Left cardiac atrium (tissue), 4 donors: Measurements from ENCODE around the gene PPIL3. TPM values are rescaled to one million over a fixed set of nuclear protein-coding genes. Genes with fewer than 3 reads are reported as not detected.

Experiments
- ATAC-seq, 2 donors: fragments of 200-7000 bp; cut with Tn5 transposase; one replicate each; pipeline ENCODE4 v1.9.1; 2020; ENCODE audit warnings: mild to moderate bottlenecking in 2 of 2, moderate library complexity in 2 of 2
- DNase-seq: peaks from one replicate; pipeline ENCODE4 v3.0.0-alpha.2; 2020
- intact Hi-C, 2 donors: fragments of 100-400 bp; cut with DNase I; formaldehyde crosslinking; loops; one replicate each; pipeline versions ENCODE4 v1.14.1 to v1.15.1; 2022 to 2023
- total RNA-seq, 2 donors: library from RNA; stranded (reverse); fragmentation: NEBNext Ultra II Directional; extraction: Animal tissue kit (Norgen Biotek cat#: 25700); gene quantifications; one replicate each; pipeline ENCODE4 v1.2.1, GENCODE V29; 2021
- donor health status: DM: no; HTN: yes; CAD: no.
- donor health status: DM: no; HTN: yes; CAD: no; lungs with severe emphysema.
- donor health status: DM: yes; HTN: yes; CAD: no.
- donor health status: Dilated cardiomyopathy.

The PPIL3 gene
- total RNA-seq, 2 donors from 2014 or later, result 22.6 to 25.9 TPM

DNA sequence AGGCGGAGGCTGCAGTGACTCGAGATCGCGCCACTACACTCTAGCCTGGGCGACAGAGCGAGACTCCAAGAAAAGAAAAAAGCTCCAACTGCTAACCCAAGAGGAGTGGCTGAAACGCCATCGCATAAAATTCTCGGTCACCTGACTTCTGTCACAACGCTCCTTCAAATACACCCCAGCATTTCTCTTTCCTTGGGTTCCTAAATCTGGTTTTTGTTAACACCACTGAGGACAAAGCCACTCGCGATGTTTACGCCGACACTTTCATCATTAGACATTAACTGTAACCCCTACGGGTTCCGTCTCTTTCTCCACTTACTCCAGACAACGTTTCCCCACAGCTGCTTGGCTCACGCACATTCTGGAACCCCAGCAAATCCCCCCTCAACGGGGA lies 25.1 kb downstream of the PPIL3 start:
- ATAC-seq (peak; percentile 5 to 6), DNase-seq (no peak)
- intact Hi-C loops, result no loop called here

DNA sequence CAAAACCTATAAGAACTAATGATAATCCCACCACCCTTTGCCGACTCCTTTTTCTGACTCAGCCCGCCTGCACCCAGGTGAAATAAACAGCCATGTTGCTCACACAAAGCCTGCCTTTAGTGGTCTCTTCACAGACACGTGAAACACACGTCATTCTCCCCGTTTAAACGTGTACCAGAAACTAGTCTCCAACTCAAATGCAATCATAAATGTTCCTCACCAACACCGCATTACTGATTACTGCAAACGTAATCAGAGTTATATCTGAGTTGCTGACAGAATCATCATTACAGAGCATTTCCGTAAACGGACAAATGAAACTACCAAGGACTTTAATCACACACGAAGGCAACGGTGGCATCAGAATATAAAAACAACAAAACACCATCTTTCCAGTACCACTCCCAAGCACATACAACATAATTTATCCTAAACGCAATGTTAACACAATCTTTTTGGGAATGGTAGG lies 26.3 kb downstream of the PPIL3 start:
- DNase-seq (no peak), ATAC-seq (no peak)
- intact Hi-C loops, result no loop called here

DNA sequence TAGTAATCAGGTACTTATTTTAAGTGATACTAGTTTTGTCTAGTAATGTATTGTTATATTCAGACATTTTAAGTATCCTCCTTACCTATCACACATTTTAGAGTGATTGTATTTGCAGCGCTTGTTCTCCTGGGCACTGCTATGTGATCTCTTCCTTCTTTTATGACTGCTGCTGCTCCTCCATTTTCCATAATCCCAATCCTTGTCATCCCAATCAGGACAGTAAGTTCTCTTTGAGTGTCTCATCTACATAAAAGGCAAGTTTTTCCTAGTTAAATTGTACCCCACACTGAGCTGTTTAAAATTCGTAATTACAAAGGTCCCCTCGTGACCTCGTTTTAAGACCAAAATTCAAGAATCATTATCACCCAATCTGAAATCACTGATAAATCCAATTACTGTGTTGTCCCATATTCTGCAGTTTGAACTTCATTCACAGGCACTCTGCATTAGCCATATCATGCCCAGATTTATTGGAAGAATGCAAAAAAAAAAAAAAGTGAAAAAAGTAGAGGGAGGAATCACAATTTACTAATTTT lies 27.2 kb downstream of the PPIL3 start:
- intact Hi-C loops, result no loop called here
- ATAC-seq, result no peak

DNA sequence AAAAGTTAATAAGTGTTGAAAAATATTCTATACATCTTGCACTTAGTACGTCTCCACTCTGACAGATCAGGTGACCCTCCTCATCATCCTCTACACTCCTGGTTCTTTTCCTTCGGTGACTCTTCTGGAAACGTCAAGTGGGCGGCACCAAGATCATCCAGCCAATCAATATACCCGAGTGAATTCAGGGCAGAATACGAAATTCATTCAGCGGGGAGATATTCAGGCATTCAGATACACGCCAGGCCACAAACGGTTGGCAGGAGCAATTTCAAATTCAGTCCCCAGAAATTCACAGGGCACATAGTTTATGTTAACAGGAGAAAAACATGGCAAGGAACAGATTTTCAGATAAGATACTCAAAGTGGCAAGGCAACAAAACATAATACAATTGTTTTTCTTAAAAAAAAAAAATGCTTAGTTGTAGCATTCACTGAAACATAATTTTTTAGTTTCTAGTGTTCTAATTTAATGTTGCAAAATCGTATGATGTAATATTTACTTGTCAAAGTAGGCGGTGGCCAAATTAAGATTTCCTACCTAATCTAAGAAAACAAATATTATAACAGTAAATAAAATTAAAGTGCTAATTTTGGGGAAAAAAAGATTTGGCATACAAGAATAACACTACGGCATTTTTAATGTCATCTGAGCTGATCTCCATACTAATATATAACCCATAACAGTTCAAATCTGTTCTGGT lies 28.6 kb downstream of the PPIL3 start:
- DNase-seq (peak; percentile 48), ATAC-seq (no peak)
- intact Hi-C loops, result no loop called here

More for the DNA sequence above, 27.2 kb downstream of the PPIL3 start:
- DNase-seq, result no peak

DNA sequence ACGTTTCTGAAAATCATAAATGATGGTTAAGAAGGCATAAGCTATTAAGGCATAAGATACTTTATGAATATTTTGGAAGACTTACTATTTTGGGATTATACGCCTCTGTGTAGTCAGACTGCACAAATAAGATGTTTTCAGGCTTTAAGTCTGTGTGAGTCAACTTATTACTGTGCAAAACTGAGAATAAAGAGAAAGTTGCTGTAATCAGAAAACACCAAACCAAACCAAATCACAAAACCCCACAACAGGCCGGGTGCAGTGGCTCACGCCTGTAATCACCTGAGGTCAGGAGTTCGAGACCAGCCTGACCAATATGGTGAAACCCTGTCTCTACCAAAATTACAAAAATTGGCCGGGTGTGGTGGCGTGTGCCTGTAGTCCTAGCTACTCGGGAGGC lies 32.1 kb downstream of the PPIL3 start:
- DNase-seq (no peak), ATAC-seq (no peak)
- intact Hi-C loops, result no loop called here

DNA sequence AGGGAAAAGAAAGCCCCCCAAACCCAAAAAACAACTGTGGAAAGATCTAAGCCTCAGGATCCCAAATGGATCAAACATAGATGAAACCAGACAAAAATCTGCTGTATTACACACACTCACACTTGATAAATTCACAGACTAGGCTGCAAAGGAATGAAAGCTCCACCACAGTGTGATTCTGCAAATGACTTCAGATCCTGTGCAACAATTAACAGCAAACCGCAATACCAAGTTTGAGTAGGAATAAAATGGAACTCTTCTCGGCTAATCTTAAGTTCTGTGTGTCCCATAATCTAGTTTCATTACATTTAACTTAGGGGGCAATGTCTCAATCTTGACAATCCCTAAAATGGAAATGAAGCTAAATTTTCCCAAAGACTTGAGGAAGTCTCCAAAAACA lies 36.3 kb downstream of the PPIL3 start:
- intact Hi-C loops, result loop anchor here in 1 of 2 donors (5.0 kb wide), 1 partner anchor 35 kb away; no protein-coding TSS in a partner anchor
- ATAC-seq (no peak), DNase-seq (no peak)

DNA sequence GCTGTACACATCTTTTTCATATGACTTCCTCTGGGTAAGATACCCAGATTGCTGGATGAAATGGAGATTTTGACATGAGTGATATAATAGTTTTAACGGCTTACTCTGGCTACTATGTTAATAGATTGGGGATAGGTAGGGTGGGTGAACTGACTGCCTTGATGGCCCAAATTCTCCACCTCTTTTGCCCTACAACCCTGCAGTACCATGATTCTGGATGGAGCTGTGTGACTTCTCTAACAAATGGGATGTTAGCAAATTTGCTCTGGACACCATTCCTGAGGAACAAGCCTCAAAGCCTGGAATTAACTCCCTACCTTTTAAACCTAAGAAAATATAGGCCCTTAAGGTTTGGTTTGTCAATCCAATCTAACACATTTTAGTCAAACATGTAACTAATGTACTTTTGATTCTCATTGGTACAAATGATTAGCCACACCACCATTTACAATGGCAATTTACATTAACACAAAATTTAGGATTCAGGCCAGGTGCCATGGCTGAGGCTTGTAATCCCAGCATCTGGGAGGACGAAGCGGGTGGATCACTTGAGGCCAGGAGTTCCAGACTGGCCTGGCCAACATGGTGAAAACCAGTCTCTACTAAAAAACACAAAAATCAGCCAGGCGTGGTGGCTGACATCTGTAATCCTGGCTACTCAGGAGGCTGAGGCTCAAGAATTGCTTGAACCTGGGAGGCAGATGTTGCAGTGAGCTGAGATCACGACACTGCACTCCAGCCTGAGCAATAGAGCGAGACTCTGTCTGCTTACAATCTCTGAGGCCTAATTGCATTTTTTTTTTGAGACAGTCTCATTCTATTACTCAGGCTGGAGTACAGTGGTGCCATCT lies 37.3 kb downstream of the PPIL3 start:
- DNase-seq, result no peak
- no peak for ATAC-seq
- intact Hi-C loops, result loop anchor here in 1 of 2 donors (5.0 kb wide), 1 partner anchor 34 kb away; no protein-coding TSS in a partner anchor

DNA sequence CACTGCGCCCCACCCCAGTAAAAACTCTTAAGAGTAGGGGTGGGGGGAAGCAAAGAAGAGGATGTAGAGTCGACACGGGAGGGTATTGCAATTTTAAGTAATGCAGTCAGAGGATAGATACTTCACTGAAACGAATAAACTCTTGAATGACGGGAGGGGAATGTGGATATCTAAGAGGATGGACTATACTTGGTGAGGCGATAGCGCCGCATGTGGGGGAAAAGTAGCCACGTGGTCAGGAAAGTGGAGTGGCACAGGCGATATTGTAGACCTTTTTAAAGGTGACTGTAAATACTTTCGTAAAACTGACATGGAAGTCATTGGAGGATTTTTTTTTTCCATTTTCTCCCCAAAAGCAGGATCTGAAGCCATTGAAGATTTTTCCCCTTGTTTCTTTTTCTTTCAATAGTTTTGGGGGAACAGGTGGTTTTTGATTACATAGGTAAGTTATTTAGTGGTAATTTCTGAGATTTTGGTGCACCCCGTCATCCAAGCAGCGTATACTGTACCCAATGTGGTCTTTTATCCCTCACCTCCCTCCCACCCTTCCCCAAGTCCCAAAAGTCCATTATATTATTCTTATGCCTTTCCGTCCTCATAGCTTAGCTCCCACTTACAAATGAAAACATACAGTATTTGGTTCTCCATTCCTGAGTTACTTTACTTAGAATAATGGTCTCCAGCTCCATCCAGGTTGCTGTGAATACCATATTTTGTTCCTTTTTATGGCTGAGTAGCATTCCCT lies 38.2 kb downstream of the PPIL3 start:
- intact Hi-C loops, result loop anchor here in 1 of 2 donors (5.0 kb wide), 1 partner anchor 33 kb away; no protein-coding TSS in a partner anchor
- peak; percentile 21 to 41 for ATAC-seq

DNA sequence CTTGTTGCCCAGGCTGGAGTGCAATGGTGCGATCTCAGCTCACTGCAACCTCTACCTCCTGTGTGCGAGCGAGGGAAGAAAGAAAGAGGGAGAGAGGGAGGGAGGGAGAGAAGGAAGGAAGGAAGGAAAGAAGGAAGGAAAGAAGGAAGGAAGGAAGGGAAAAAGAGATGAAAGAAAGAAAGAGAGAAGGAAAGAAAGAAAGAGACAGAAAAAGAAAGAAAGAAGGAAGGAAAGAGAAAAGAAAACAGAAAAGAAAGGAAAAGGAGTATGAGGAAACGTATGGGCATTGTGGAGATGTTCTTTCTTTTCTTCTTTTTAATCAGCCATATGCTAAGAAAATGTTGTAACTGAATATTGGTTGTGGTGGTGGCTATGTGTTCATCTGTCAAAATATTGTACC lies 40.9 kb downstream of the PPIL3 start:
- intact Hi-C loops, result no loop called here

More for the DNA sequence above, 38.2 kb downstream of the PPIL3 start:
- DNase-seq, result no peak

DNA sequence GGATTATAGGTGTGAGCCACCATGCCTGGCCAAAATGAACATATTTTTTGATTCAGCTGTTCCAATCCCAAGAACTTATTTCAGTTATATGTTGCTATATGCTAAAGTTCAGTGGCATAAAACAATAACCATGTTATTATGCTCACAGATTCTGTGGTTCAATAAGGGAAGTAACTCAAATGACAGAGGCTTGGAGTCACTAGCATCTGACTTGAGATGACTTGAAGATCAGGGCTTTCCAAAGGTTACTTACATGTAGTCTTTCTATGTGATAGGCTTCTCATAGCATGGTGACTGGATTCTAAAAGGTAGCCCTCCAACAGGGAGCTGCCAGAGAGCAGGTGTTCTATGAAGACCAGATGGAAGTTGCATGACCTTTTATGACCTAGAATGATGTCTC lies 41.6 kb downstream of the PPIL3 start:
- intact Hi-C loops, result no loop called here
- DNase-seq, result no peak
- ATAC-seq, result no peak

More for the DNA sequence above, 40.9 kb downstream of the PPIL3 start:
- DNase-seq, result no peak
- ATAC-seq, result no peak

DNA sequence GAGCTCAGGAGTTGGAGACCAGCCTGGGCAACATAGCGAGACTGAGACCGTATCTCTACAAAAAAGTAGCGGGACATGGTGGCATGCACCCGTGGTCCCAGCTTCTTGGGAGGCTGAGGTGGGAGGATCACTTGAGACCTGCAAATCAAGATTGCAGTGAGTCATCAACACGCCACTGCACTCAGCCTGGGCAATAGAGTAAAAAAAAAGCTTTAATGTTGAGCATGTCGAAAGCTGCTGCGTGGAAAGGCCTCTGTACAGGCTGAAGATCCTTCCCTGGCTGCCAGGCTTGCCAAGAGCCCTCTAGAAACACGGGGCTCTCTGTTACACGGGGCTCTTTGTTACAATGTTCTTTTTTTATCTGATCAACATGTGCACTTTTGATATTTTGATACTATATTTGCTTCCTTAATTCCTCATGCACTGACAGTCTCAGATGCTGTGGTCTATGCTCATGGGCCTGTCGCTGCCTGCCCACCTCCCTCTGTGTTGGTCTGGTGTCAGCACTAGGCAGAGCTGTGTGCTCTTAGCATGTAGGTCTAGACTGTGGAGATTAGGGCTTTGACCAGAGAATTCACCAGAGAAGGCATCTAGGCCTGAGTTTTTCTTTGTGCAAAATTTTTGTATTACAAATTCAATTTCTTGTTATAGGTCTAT lies 43.1 kb downstream of the PPIL3 start:
- DNase-seq, result no peak
- intact Hi-C loops, result no loop called here
- no peak for ATAC-seq

DNA sequence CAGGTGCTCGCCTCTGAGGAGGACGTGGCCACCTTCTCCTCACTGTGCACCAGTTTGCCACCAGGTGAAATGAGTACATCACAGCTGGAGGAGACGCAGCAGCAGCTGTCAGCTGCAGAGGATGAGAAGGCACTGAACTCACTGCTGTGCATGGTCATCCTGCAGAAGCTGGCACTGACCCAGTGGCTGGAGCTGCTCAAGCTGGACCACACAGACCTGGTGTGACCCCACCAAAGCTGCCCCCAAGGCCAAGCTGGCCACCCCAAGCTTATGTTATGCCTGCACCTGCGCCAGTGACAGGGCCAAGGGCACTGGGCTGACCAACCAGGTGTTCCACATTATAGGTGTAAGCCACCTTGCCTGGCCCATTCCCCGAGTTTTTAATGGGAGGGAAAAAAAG lies 43.7 kb downstream of the PPIL3 start:
- intact Hi-C loops, result no loop called here
- no peak for DNase-seq
- ATAC-seq, result no peak

DNA sequence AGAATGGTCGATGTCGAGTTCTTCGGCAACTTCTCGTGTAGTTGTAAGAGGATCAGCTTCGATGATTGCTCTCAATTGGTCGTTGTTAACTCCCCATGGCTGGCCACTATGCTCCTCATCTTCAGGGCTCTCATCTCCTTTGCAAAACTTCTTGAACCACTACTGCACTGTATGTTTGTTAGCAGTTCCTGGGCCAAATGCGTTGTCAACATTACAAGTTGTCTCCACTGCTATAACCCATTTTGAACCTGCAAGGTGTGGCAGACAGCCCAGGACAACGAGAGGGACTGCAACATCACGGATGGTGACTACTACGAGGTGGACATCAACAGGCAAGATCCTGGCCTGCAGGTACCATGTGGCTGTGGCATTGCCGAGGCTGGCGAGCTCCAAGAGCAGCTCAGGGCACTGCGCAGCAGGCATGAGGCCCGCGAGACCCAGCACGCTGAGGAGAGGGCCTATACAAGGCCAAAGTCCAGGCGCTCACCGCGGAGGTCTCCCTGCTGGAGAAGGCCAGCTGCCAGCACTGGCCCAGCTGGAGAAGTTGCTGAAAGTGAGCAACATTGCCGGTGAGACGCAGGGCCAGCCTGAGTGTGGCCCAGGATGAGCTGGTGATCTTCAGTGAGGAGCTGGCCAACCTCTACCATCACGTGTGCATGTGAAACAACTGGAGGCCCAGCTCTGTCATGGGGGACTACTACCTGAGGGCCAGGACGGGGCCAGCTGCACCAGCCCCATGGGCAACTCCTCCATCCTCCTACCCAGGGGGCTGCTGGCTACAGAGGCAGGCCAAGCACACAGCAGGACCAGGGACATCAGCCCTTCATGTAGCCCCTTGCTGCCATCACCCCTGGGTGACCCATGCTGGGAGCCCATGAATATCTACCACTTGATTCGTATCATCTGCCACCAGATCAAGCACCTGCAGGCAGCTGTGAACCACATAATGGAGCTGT lies 44.6 kb downstream of the PPIL3 start:
- ATAC-seq (no peak), DNase-seq (no peak)
- intact Hi-C loops, result no loop called here

DNA sequence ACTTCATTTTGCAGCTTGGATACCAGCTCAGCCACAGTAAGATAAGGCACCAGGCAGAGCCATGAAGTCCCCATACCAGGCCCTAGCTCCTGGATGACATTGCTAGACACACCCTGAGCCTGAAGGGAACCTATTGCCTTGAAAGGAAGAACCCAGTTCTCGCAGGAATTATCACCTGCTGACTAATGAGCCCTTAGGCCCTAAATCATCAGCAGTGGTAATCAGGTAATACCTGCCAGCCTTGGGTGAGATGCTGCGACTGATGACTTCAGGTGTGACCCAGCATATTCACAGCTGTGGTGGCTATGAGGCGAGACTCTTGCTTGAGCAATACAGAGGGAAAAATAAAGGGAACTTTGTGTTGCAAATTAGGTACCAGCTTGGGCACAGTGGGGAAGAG lies 49.4 kb downstream of the PPIL3 start:
- DNase-seq, result no peak
- intact Hi-C loops, result no loop called here
- ATAC-seq, result no peak

DNA sequence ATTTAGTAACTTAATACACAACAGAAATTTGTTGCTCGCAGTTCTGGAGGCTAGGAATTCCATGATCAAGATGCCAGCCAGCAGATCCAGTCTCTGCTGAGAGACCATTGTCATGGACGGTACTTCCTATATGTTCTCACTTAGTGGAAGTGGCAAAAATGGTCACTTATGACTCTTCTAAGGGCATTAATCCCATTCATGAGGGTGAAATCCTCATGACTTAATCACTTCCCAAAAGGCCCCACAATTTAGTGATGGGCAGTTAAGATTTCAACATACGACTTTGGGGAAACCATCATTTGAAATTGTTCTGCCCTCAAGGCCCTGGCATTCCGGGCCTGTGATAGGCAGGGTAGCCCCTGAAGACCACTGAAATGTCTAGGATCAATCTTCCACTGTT lies 54.2 kb downstream of the PPIL3 start:
- DNase-seq (no peak), ATAC-seq (no peak)
- intact Hi-C loops, result no loop called here

DNA sequence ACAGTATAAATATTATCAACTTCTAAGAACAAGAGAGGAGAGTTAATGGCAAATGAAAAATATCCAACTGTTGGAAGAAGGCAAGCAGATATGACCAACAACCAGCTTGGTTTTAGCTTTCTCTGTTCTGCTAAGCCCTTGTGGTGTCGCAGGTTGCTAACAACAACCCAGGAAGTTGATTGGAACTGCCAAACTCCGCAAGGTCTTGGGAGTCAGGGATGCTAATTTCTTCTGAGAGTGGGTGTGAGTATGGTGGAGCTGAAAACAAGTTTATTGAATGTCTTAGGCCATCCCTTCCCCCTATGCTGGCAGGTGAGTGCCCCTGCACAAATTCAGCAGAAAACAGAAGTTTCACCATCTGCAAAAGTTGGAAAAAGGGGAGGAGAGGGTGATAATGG lies 59.6 kb downstream of the PPIL3 start:
- no peak for ATAC-seq
- intact Hi-C loops, result no loop called here

DNA sequence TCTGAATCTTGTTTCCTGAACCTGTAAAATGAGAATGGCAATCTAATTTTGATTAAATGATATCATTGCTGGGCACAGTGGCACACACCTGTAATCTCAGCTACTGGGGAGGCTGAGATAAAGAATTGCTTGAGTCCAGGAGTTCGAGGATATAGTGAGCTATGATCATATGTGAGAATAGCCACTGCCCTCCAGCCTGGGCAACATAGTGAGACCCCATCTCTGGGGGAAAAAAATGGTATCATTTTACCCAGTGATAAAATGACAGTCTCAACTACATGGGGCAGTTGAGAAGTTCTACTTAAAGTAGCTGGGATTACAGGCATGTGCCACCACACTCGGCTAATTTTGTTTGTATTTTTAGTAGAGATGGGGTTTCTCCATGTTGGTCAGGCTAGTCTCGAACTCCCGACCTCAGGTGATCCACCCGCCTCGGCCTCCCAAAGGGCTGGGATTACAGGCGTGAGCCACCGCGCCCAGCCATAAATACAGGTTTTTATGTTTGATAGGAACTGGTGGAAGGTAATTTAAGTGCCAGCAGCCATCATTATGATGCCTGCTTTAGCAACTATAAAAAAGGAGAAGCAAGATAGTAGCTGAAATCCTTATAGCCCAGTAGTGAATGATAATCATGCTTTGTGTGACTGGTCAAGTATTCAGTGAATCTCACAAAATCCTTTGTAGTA lies 60.2 kb downstream of the PPIL3 start:
- no peak for ATAC-seq
- intact Hi-C loops, result no loop called here
- no peak for DNase-seq

More for the DNA sequence above, 59.6 kb downstream of the PPIL3 start:
- no peak for DNase-seq
